Heart left ventricle (tissue), 16 donors: ENCODE measurements around the gene DYNC1H1. TPM values are rescaled to one million over a fixed set of nuclear protein-coding genes. Genes with fewer than 3 reads are reported as not detected.
A peak's percentile ranks its signal among the peaks of the same experiment; 100 is the strongest.

Source experiments
- ATAC-seq, 4 donors: fragments of 200-7000 bp; cut with Tn5 transposase; one replicate each; pipeline ENCODE4 v1.9.1; 2020 to 2022; ENCODE audit warnings: moderate library complexity in 4 of 4, mild to moderate bottlenecking in 3 of 4, moderate number of reproducible peaks in 1 of 4
- DNase-seq, 5 donors: peaks; one replicate each; pipeline ENCODE4 v3.0.0-alpha.2; 2020
- H3K27ac ChIP-seq, 12 donors: fragments of 200-600 bp; sonication (generic) in 4 of 12; one replicate each; pipeline versions ENCODE4 v1.5.0 to v1.8.0; 2016 to 2022; ENCODE audit warnings: mild to moderate bottlenecking in 2 of 12
- H3K27me3 ChIP-seq, 9 donors: fragments of 200-600 bp; sonication (generic) in 2 of 9; one replicate each; pipeline versions ENCODE4 v1.5.1 to v1.8.0; 2016 to 2022; ENCODE audit warnings: mild to moderate bottlenecking in 3 of 9
- H3K36me3 ChIP-seq, 9 donors: fragments of 200-600 bp; sonication (generic) in 2 of 9; one replicate each; pipeline versions ENCODE4 v1.5.0 to v1.8.0; 2018 to 2022; ENCODE audit warnings: mild to moderate bottlenecking in 2 of 9
- H3K4me1 ChIP-seq, 12 donors: fragments of 200-600 bp; sonication (generic) in 4 of 12; one replicate each; pipeline versions ENCODE4 v1.5.0 to v1.8.0; 2016 to 2022; ENCODE audit warnings: mild to moderate bottlenecking in 3 of 12
- H3K4me3 ChIP-seq, 12 donors: fragments of 200-600 bp; sonication (generic) in 4 of 12; one replicate each; pipeline versions ENCODE4 v1.5.0 to v1.8.0; 2017 to 2022; ENCODE audit warnings: mild to moderate bottlenecking in 9 of 12, moderate library complexity in 4 of 12
- H3K9me3 ChIP-seq, 12 donors: fragments of 200-600 bp; sonication (generic) in 4 of 12; one replicate each; pipeline versions ENCODE4 v1.5.0 to v1.8.0; 2016 to 2022; ENCODE audit warnings: mild to moderate bottlenecking in 1 of 12
- POLR2A ChIP-seq, 2 donors: fragments of 450-650 bp; IDR thresholded peaks; one replicate each; pipeline ENCODE4 v1.6.1; 2017; ENCODE audit warnings: antibody characterized with exemption in 2 of 2, mild to moderate bottlenecking in 2 of 2, moderate library complexity in 2 of 2
- WGBS, 4 donors: extraction: QIAGEN DNeasy Blood & Tissue Kit in 2 of 4; methylation state at CpG; one replicate each; pipeline versions ENCODE4 v1.1.5 to v1.1.7; 2013 to 2018; 5-methylcytosine and 5-hydroxymethylcytosine counted together
- intact Hi-C, 10 donors: fragments of 100-400 bp; cut with DNase I; formaldehyde crosslinking; loops; one replicate each; pipeline versions ENCODE4 v1.11.1 to v1.14.2; 2022
- polyA plus RNA-seq, 2 donors: library from polyadenylated mRNA; stranded (reverse); fragments of 200-250 nt; gene quantifications; one replicate each; pipeline ENCODE4 v1.2.3, GENCODE V29; 2013
- total RNA-seq, 9 donors: library from RNA; depleted of rRNA in 2 of 9; stranded (reverse); fragments of >200 nt in 2 of 9; fragmentation: NEBNext Ultra II Directional in 3 of 9; extraction: Animal tissue kit (Norgen Biotek cat#: 25700) in 3 of 9; gene quantifications; one replicate each; pipeline versions ENCODE4 v1.1.0 to v1.2.4, GENCODE V29; 2016 to 2023
- TF ChIP-seq, protein P1 (sequence below), 12 donors: fragments of 200-600 bp; sonication (generic) in 4 of 12; IDR thresholded peaks; one replicate each; pipeline versions ENCODE4 v1.5.0 to v1.8.0; 2018 to 2022; ENCODE audit warnings: antibody characterized with exemption in 12 of 12, mild to moderate bottlenecking in 5 of 12
- donor health status: ischemic (EF 13 %, LVEDD 7.1; RV severe dilation, severe dysfunction).
- donor health status: healthy with polysubstance abuse.
- donor health status: DM: no; HTN: yes; CAD: no.
- donor health status: DM: no; HTN: no; CAD: no.
- donor health status: ischemic (EF 25% LVEDD 6.9; RV normal size, moderate dysfunction).
- donor health status: ischemic (EF 25% LVEDD 5.7; RV mildly dilated, moderate dysfunction).
- donor health status: healthy.
- donor health status: DM: yes; HTN: yes; CAD: no.
- donor health status: ischemic (EF 35%, LVEDD 5.7; RV mildly dilated, moderate dysfunction).
- donor health status: nonischemic (EF 11% LVEDD 7.7; RV severe dilation, severe dysfunction).
- donor health status: DM: yes; HTN: yes; CAD: no.
- donor health status: PGD.
- donor health status: ischemic (EF 29% LVEDD 5.4; RV normal size, mild dysfunction).
- donor health status: nonischemic (EF 23%, LVEDD 6.1; RV moderate dilation, normal function).

DYNC1H1 gene
- total and polyA plus RNA-seq, 11 donors: 164 to 942 (median 553) TPM

GRCh38 chr14:102043251-102044025, 79.1 kb downstream of the DYNC1H1 start:
- Histone ChIP-seq H3K4me3 (no peak overlapping the region), H3K27ac (peak overlapping the region in 10 of 12 donors; percentile 4 to 85 (median 56)), H3K4me1 (peaks cover 0 to 40% (median 11%) of the 10 kb centered on the region in 12 donors), H3K27me3 (no peaks in the 10 kb centered on the region), H3K36me3 (peaks cover 5 to 100% (median 91%) of the 10 kb centered on the region in 9 donors), H3K9me3 (no peaks in the 10 kb centered on the region)
- peak; percentile 68 to 75 (median 74) for ATAC-seq
- intact Hi-C loops: loop anchor here in 6 of 10 donors (5.0 to 10.0 kb wide), 5 partner anchors 49 to 271 kb away; partner anchors contain the start of gene ZNF839 (in 2 of the 6)
- peak in 4 of 5 donors; percentile 37 to 75 (median 55) for DNase-seq
- WGBS, 4 donors: 58 to 67% (median 64%) methylated on average over 22 of the region's 22 CpGs
- TF ChIP-seq POLR2A (IDR thresholded peaks at IDR 0.05): no peak
- TF ChIP-seq, protein P1, sequence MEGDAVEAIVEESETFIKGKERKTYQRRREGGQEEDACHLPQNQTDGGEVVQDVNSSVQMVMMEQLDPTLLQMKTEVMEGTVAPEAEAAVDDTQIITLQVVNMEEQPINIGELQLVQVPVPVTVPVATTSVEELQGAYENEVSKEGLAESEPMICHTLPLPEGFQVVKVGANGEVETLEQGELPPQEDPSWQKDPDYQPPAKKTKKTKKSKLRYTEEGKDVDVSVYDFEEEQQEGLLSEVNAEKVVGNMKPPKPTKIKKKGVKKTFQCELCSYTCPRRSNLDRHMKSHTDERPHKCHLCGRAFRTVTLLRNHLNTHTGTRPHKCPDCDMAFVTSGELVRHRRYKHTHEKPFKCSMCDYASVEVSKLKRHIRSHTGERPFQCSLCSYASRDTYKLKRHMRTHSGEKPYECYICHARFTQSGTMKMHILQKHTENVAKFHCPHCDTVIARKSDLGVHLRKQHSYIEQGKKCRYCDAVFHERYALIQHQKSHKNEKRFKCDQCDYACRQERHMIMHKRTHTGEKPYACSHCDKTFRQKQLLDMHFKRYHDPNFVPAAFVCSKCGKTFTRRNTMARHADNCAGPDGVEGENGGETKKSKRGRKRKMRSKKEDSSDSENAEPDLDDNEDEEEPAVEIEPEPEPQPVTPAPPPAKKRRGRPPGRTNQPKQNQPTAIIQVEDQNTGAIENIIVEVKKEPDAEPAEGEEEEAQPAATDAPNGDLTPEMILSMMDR (IDR thresholded peaks at IDR 0.05): peak in 7 of 12 donors; percentile 11 to 39 (median 20)

GRCh38 chr14:102044566-102044965, 80.2 kb downstream of the DYNC1H1 start:
- WGBS, 4 donors: 65 to 86% (median 77%) methylated on average over 7 to 13 of the region's 13 CpGs
- DNase-seq: no peak
- peaks cover 9 to 100% (median 91%) of the 10 kb centered on the region in 9 donors for H3K36me3 ChIP-seq
- H3K4me3 ChIP-seq: no peak overlapping the region
- H3K27ac ChIP-seq: peak overlapping the region in 6 of 12 donors; percentile 32 to 85 (median 52)
- intact Hi-C loops: loop anchor here in 6 of 10 donors (5.0 to 10.0 kb wide), 5 partner anchors 50 to 270 kb away; partner anchors contain the start of gene ZNF839 (in 2 of the 6)
- TF ChIP-seq POLR2A (IDR thresholded peaks at IDR 0.05): no peak
- TF ChIP-seq, protein P1 (IDR thresholded peaks at IDR 0.05): no peak
- no peaks in the 10 kb centered on the region for H3K27me3 ChIP-seq
- no peaks in the 10 kb centered on the region for H3K9me3 ChIP-seq
- H3K4me1 ChIP-seq: peaks cover 0 to 40% (median 11%) of the 10 kb centered on the region in 12 donors
- ATAC-seq: no peak

- ATAC-seq (peak; percentile 90 to 93 (median 91)), DNase-seq (peak; percentile 82 to 91 (median 86))
- Histone ChIP-seq H3K4me3 (no peak overlapping the region), H3K36me3 (peaks cover 3 to 100% (median 91%) of the 10 kb centered on the region in 9 donors), H3K4me1 (peaks cover 0 to 40% (median 11%) of the 10 kb centered on the region in 12 donors), H3K27ac (peak overlapping the region in 4 of 12 donors; percentile 18 to 83 (median 52)), H3K9me3 (no peaks in the 10 kb centered on the region), H3K27me3 (no peaks in the 10 kb centered on the region)
- WGBS, 4 donors: 42 to 47% (median 46%) methylated on average over 23 of the region's 23 CpGs
- no peak for TF ChIP-seq POLR2A (IDR thresholded peaks at IDR 0.05)
- TF ChIP-seq, protein P1 (IDR thresholded peaks at IDR 0.05): peak in 11 of 12 donors; percentile 30 to 81 (median 57)
- intact Hi-C loops: loop anchor here in 9 of 10 donors (1.0 to 10.0 kb wide), 8 partner anchors 48 to 339 kb away; partner anchors contain the start of gene ZNF839 (in 2 of the 9)
Observed at GRCh38 chr14:102046337-102047278, 82.2 kb downstream of the DYNC1H1 start.
